Activated CD8-positive, alpha-beta T cell treated with anti-CD3 and anti-CD28 coated beads for 36 hours (primary cell): ENCODE results near the gene LCOR. TPM values are rescaled to one million over a fixed set of nuclear protein-coding genes. Genes with fewer than 3 reads are reported as not detected.

Experiments used
- ATAC-seq: fragments of 200-7000 bp; cut with Tn5 transposase; one replicate; pipeline ENCODE4 v1.10.0; 2021; ENCODE audit warnings: mild to moderate bottlenecking, moderate library complexity
- CTCF ChIA-PET: fragments of 350-600 bp; sonication (Branson Sonifier 250); formaldehyde crosslinking; loops from one replicate; lab custom pipeline; 2021; ENCODE audit warnings: antibody characterized with exemption; lab: Charles Lee
- POLR2A ChIA-PET: fragments of 350-600 bp; sonication (Branson Sonifier 250); formaldehyde crosslinking; loops from one replicate; lab custom pipeline; 2021; ENCODE audit warnings: antibody characterized with exemption; lab: Charles Lee
- DNase-seq: peaks from one replicate; pipeline ENCODE4 v3.0.0-alpha.2; 2020
- H3K27ac Mint-ChIP-seq: one replicate; pipeline ENCODE4 v1.8.0; 2021; ENCODE audit warnings: mild to moderate bottlenecking, mixed read lengths
- H3K27me3 Mint-ChIP-seq: one replicate; pipeline ENCODE4 v1.8.0; 2021; ENCODE audit warnings: mixed read lengths
- H3K36me3 Mint-ChIP-seq: one replicate; pipeline ENCODE4 v1.8.0; 2021; ENCODE audit warnings: low read depth, mixed read lengths
- H3K4me1 Mint-ChIP-seq: one replicate; pipeline ENCODE4 v1.8.0; 2021; ENCODE audit warnings: low read depth, mixed read lengths
- H3K4me3 Mint-ChIP-seq: one replicate; pipeline ENCODE4 v1.8.0; 2021; ENCODE audit warnings: mild to moderate bottlenecking, moderate library complexity, mixed read lengths
- H3K9me3 Mint-ChIP-seq: one replicate; pipeline ENCODE4 v1.8.0; 2021; ENCODE audit warnings: mixed read lengths
- CTCF ChIP-seq: fragments of 200-600 bp; IDR thresholded peaks from one replicate; pipeline ENCODE4 v1.8.0; 2022; ENCODE audit warnings: antibody characterized with exemption, mild to moderate bottlenecking
- intact Hi-C: fragments of 100-400 bp; cut with micrococcal nuclease; formaldehyde crosslinking; loops from one replicate; pipeline ENCODE4 v1.10.0; 2022
- total RNA-seq, 2 experiments: library from RNA; stranded (reverse); gene quantifications; one replicate each; pipeline ENCODE4 v1.2.3, GENCODE V29; 2021

Gene LCOR
- total RNA-seq, 2 experiments from 2014 or later, result 20.6 to 24.3 TPM

- peaks cover 14% of the 10 kb centered on the region for H3K9me3 Mint-ChIP-seq
- POLR2A ChIA-PET, result no interaction called here
- ATAC-seq, result no peak
- no peak overlapping the region for H3K27ac Mint-ChIP-seq
- TF ChIP-seq CTCF, result no peak
- intact Hi-C loops, result no loop called here
- CTCF ChIA-PET, result interaction anchor here (1.5 to 2.0 kb wide), 2 partner anchors 21 to 206 kb away, joined by 5 to 6 read pairs; no protein-coding TSS in a partner anchor
- H3K27me3 Mint-ChIP-seq, result peaks cover 3% of the 10 kb centered on the region
- H3K4me1 Mint-ChIP-seq, result no peaks in the 10 kb centered on the region
- no peak overlapping the region for H3K4me3 Mint-ChIP-seq
- no peak for DNase-seq
- H3K36me3 Mint-ChIP-seq, result peaks cover 4% of the 10 kb centered on the region
These were observed 172.5 kb downstream of the LCOR start for GRCh38 chr10:97004591-97004990.

GRCh38 chr10:97005349-97005748 lies 173.3 kb downstream of the LCOR start:
- H3K4me1 Mint-ChIP-seq, result no peaks in the 10 kb centered on the region
- POLR2A ChIA-PET, result no interaction called here
- no peak for ATAC-seq
- peaks cover 4% of the 10 kb centered on the region for H3K36me3 Mint-ChIP-seq
- CTCF ChIA-PET, result interaction anchor here (1.5 to 2.0 kb wide), 2 partner anchors 20 to 205 kb away, joined by 5 to 6 read pairs; no protein-coding TSS in a partner anchor
- H3K27me3 Mint-ChIP-seq, result peaks cover 3% of the 10 kb centered on the region
- intact Hi-C loops, result no loop called here
- H3K27ac Mint-ChIP-seq, result no peak overlapping the region
- H3K4me3 Mint-ChIP-seq, result no peak overlapping the region
- no peak for TF ChIP-seq CTCF
- DNase-seq, result no peak
- peaks cover 14% of the 10 kb centered on the region for H3K9me3 Mint-ChIP-seq

- Mint-ChIP-seq H3K4me1 (no peaks in the 10 kb centered on the region), H3K36me3 (peaks cover 4% of the 10 kb centered on the region), H3K9me3 (peaks cover 14% of the 10 kb centered on the region), H3K4me3 (no peak overlapping the region), H3K27ac (no peak overlapping the region), H3K27me3 (peaks cover 3% of the 10 kb centered on the region)
- intact Hi-C loops, result no loop called here
- DNase-seq (no peak), ATAC-seq (no peak)
- ChIA-PET POLR2A (no interaction called here), CTCF (no interaction called here)
- TF ChIP-seq CTCF, result no peak
These were observed 174.3 kb downstream of the LCOR start for GRCh38 chr10:97006364-97006763.

- Mint-ChIP-seq H3K36me3 (peaks cover 4% of the 10 kb centered on the region), H3K4me3 (no peak overlapping the region), H3K9me3 (peaks cover 14% of the 10 kb centered on the region), H3K4me1 (no peaks in the 10 kb centered on the region), H3K27ac (no peak overlapping the region), H3K27me3 (peaks cover 3% of the 10 kb centered on the region)
- DNase-seq, result peak; percentile 26
- intact Hi-C loops, result no loop called here
- no peak for TF ChIP-seq CTCF
- ATAC-seq, result no peak
- POLR2A ChIA-PET, result no interaction called here
- CTCF ChIA-PET, result no interaction called here
These were observed 175.3 kb downstream of the LCOR start for GRCh38 chr10:97007417-97007816.

- no peak for TF ChIP-seq CTCF
- CTCF ChIA-PET, result interaction anchor here (2.0 to 2.8 kb wide), 2 partner anchors 15 to 27 kb away, joined by 8 to 11 read pairs; no protein-coding TSS in a partner anchor
These were observed 178.7 kb downstream of the LCOR start for GRCh38 chr10:97010695-97011206.

More at GRCh38 chr10:97010695-97011206, 178.7 kb downstream of the LCOR start:
- no peaks in the 10 kb centered on the region for H3K27me3 Mint-ChIP-seq
- H3K4me3 Mint-ChIP-seq, result no peak overlapping the region
- H3K9me3 Mint-ChIP-seq, result peaks cover 14% of the 10 kb centered on the region
- ATAC-seq (no peak), DNase-seq (no peak)
- intact Hi-C loops, result no loop called here
- H3K36me3 Mint-ChIP-seq, result peaks cover 4% of the 10 kb centered on the region
- H3K4me1 Mint-ChIP-seq, result no peaks in the 10 kb centered on the region
- POLR2A ChIA-PET, result interaction anchor here (1.0 kb wide), 1 partner anchor 11 kb away, joined by 5 read pairs; no protein-coding TSS in a partner anchor
- no peak overlapping the region for H3K27ac Mint-ChIP-seq
